ENCODE results near the gene SPG21.

Gene SPG21

GRCh38 chr15:65029736-65030208 lies 40.1 kb upstream of the SPG21 start:
- no peaks in the 10 kb centered on the region for H3K27me3 ChIP-seq (ENCODE audit: insufficient read depth, low read length, poor library complexity)
- peak overlapping the region; percentile 51 for H2AFZ ChIP-seq (ENCODE audit: low read depth, low read length)
- no peak overlapping the region for H3K27ac ChIP-seq (ENCODE audit: low read length)
- peaks cover 14% of the 10 kb centered on the region for H3K36me3 ChIP-seq (ENCODE audit: insufficient read depth, low read length)
- peak overlapping the region in 1 of 2 experiments; percentile 97; a peak in 2 of 4 replicates for H3K4me3 ChIP-seq (ENCODE audit: low read depth in 1 of 2, low read length in 2 of 2)
- H3K79me2 ChIP-seq (ENCODE audit: insufficient read depth, low read length) = peaks cover 13% of the 10 kb centered on the region
- peaks cover 18% of the 10 kb centered on the region for H3K4me1 ChIP-seq (ENCODE audit: insufficient read depth, low read length)
- DNase-seq (no peak), ATAC-seq (ENCODE audit: insufficient read depth, low read depth) (peak; percentile 22; the same call in 2 of the 3 replicates)
- no peaks in the 10 kb centered on the region for H3K9me3 ChIP-seq (ENCODE audit: insufficient read depth, low read length, severe bottlenecking)
- H3K9ac ChIP-seq (ENCODE audit: low read depth, low read length) = peak overlapping the region; percentile 88; the same call in 1 of the 2 replicates
- peak overlapping the region; percentile 93 for H3K4me2 ChIP-seq (ENCODE audit: insufficient read depth, low read length)
- TF ChIP-seq EZH2 (IDR thresholded peaks at IDR 0.05; ENCODE audit: borderline replicate concordance, low read depth, low read length, severe bottlenecking) (no peak), CTCF (IDR thresholded peaks at IDR 0.05; ENCODE audit: borderline replicate concordance, extremely low read depth, low read length, poor library complexity, severe bottlenecking) (no peak)
- no peaks in the 10 kb centered on the region for H4K20me1 ChIP-seq (ENCODE audit: insufficient read depth, low read length)

- Histone ChIP-seq H3K27me3 (ENCODE audit: insufficient read depth, low read length, poor library complexity) (no peaks in the 10 kb centered on the region), H3K4me1 (ENCODE audit: insufficient read depth, low read length) (peaks cover 18% of the 10 kb centered on the region), H4K20me1 (ENCODE audit: insufficient read depth, low read length) (no peaks in the 10 kb centered on the region), H3K79me2 (ENCODE audit: insufficient read depth, low read length) (peaks cover 13% of the 10 kb centered on the region), H3K4me2 (ENCODE audit: insufficient read depth, low read length) (peak within 1 kb of the TSS; percentile 93), H3K4me3 (ENCODE audit: low read depth in 1 of 2, low read length in 2 of 2) (peak within 1 kb of the TSS; percentile 95 to 97), H3K27ac (ENCODE audit: low read length) (peak within 1 kb of the TSS; percentile 63), H3K36me3 (ENCODE audit: insufficient read depth, low read length) (peaks cover 14% of the 10 kb centered on the region), H3K9ac (ENCODE audit: low read depth, low read length) (peak within 1 kb of the TSS; percentile 88), H2AFZ (ENCODE audit: low read depth, low read length) (peak within 1 kb of the TSS; percentile 91), H3K9me3 (ENCODE audit: insufficient read depth, low read length, severe bottlenecking) (no peaks in the 10 kb centered on the region)
- ATAC-seq (ENCODE audit: insufficient read depth, low read depth) (peak; percentile 96), DNase-seq (peak; percentile 91)
- TF ChIP-seq CTCF (IDR thresholded peaks at IDR 0.05; ENCODE audit: borderline replicate concordance, extremely low read depth, low read length, poor library complexity, severe bottlenecking) (peak; percentile 17), EZH2 (IDR thresholded peaks at IDR 0.05; ENCODE audit: borderline replicate concordance, low read depth, low read length, severe bottlenecking) (no peak)
Observed at GRCh38 chr15:65028921-65029735, 39.4 kb upstream of the SPG21 start, which contains the start of gene MTFMT. Gene MTFMT (minus strand): TSS chr15:65029639. CDS start chr15:65029613, 26 bp downstream.

GRCh38 chr15:65028338-65028737 lies 38.6 kb upstream of the SPG21 start:
- peaks cover 18% of the 10 kb centered on the region for H3K4me1 ChIP-seq (ENCODE audit: insufficient read depth, low read length)
- no peak overlapping the region for H3K27ac ChIP-seq (ENCODE audit: low read length)
- peak overlapping the region; percentile 88 for H3K9ac ChIP-seq (ENCODE audit: low read depth, low read length)
- DNase-seq (peak; percentile 20), ATAC-seq (ENCODE audit: insufficient read depth, low read depth) (peak; percentile 30; the same call in 1 of the 3 replicates)
- H4K20me1 ChIP-seq (ENCODE audit: insufficient read depth, low read length) = no peaks in the 10 kb centered on the region
- no peaks in the 10 kb centered on the region for H3K9me3 ChIP-seq (ENCODE audit: insufficient read depth, low read length, severe bottlenecking)
- H3K4me3 ChIP-seq (ENCODE audit: low read depth in 1 of 2, low read length in 2 of 2) = peak overlapping the region; percentile 95 to 97
- peaks cover 13% of the 10 kb centered on the region for H3K79me2 ChIP-seq (ENCODE audit: insufficient read depth, low read length)
- H2AFZ ChIP-seq (ENCODE audit: low read depth, low read length) = no peak overlapping the region
- H3K4me2 ChIP-seq (ENCODE audit: insufficient read depth, low read length) = peak overlapping the region; percentile 93
- no peaks in the 10 kb centered on the region for H3K27me3 ChIP-seq (ENCODE audit: insufficient read depth, low read length, poor library complexity)
- TF ChIP-seq CTCF (IDR thresholded peaks at IDR 0.05; ENCODE audit: borderline replicate concordance, extremely low read depth, low read length, poor library complexity, severe bottlenecking) (no peak), EZH2 (IDR thresholded peaks at IDR 0.05; ENCODE audit: borderline replicate concordance, low read depth, low read length, severe bottlenecking) (no peak)
- H3K36me3 ChIP-seq (ENCODE audit: insufficient read depth, low read length) = peaks cover 19% of the 10 kb centered on the region

Data from DND-41 (cell line).